ENCODE results near the gene HINT2.

HINT2 gene

GRCh38 chr9:35783418-35783817, 31.4 kb downstream of the HINT2 start:
- TF ChIP-seq, protein P1, sequence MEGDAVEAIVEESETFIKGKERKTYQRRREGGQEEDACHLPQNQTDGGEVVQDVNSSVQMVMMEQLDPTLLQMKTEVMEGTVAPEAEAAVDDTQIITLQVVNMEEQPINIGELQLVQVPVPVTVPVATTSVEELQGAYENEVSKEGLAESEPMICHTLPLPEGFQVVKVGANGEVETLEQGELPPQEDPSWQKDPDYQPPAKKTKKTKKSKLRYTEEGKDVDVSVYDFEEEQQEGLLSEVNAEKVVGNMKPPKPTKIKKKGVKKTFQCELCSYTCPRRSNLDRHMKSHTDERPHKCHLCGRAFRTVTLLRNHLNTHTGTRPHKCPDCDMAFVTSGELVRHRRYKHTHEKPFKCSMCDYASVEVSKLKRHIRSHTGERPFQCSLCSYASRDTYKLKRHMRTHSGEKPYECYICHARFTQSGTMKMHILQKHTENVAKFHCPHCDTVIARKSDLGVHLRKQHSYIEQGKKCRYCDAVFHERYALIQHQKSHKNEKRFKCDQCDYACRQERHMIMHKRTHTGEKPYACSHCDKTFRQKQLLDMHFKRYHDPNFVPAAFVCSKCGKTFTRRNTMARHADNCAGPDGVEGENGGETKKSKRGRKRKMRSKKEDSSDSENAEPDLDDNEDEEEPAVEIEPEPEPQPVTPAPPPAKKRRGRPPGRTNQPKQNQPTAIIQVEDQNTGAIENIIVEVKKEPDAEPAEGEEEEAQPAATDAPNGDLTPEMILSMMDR (IDR thresholded peaks at IDR 0.05; ENCODE audit: extremely low read depth, insufficient read depth, missing control alignments): no peak
- DNase-seq (ENCODE audit: low spot score): no peak
- in situ Hi-C loops (cut with MboI; ENCODE audit: low pct_unique_long_range_greater_than_20kb, low sequenced_read_pairs, unreplicated experiment): no loop called here

DNA sequence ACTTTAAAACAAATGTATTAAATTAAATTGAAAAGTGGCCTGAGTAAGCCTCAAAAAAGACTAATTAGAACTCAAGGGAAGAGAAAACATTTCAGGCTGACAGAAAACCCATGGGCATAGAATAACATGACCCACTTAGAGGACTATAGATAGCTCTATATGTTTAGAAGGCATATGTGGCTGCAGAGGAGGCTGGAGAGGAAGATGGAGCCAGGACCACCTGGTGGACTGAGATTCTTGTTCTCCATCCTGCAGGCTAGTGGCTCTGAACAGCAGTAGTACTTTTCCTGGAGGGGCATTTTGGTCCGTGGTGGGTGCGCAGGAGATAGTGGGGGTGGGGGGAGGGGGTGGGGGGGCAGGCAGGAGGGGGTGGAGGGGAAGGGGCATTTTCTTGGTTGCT, 33.8 kb downstream of the HINT2 start:
- no peak for DNase-seq (ENCODE audit: low spot score)
- in situ Hi-C loops (cut with MboI; ENCODE audit: low pct_unique_long_range_greater_than_20kb, low sequenced_read_pairs, unreplicated experiment): no loop called here
- TF ChIP-seq, protein P1 (IDR thresholded peaks at IDR 0.05; ENCODE audit: extremely low read depth, insufficient read depth, missing control alignments): no peak

- TF ChIP-seq, protein P1 (IDR thresholded peaks at IDR 0.05; ENCODE audit: extremely low read depth, insufficient read depth, missing control alignments): no peak
- no peak for DNase-seq (ENCODE audit: low spot score)
- in situ Hi-C loops (cut with MboI; ENCODE audit: low pct_unique_long_range_greater_than_20kb, low sequenced_read_pairs, unreplicated experiment): no loop called here
These were observed 36.3 kb downstream of the HINT2 start for GRCh38 chr9:35778496-35778895.

- TF ChIP-seq, protein P1 (IDR thresholded peaks at IDR 0.05; ENCODE audit: extremely low read depth, insufficient read depth, missing control alignments): no peak
- in situ Hi-C loops (cut with MboI; ENCODE audit: low pct_unique_long_range_greater_than_20kb, low sequenced_read_pairs, unreplicated experiment): no loop called here
- no peak for DNase-seq (ENCODE audit: low spot score)
These were observed 38.8 kb downstream of the HINT2 start for GRCh38 chr9:35776018-35776417.

DNA sequence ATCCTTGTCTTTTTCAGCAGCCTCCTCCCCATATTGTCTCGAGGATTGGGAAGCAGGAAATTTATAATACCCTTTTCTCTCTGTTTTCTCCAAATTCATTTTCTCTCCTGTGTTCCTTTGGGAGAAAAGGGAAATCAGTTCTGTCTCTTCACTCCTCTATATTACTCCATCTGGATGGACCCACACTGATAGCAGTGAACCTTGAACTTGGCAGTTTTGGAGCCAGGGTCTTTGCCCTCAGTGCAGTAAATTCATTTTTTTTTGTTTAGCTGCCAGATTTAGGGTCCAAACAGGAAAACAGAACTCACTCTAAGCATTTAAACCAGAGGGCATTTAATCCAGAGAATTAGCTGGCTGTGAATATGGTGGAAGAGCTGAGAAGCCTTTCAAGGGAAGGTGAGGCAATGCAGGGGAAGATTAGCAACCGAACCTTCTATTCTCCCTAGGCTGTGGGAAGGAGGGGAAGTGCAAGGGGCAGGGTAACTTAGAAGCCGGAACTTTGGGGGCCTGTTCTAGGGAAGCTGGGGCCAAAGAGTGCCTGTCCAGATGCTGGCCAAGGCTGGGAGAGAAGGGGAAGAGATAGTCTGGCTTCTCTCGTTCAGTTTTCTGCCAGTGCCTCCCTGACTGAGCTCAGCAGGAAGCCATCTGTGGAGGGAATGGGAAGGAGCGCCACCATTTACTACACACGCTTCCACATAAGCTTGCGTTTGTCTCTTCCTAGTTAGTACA, 39.8 kb downstream of the HINT2 start:
- TF ChIP-seq, protein P1 (IDR thresholded peaks at IDR 0.05; ENCODE audit: extremely low read depth, insufficient read depth, missing control alignments): no peak
- in situ Hi-C loops (cut with MboI; ENCODE audit: low pct_unique_long_range_greater_than_20kb, low sequenced_read_pairs, unreplicated experiment): no loop called here
- DNase-seq (ENCODE audit: low spot score): no peak

DNA sequence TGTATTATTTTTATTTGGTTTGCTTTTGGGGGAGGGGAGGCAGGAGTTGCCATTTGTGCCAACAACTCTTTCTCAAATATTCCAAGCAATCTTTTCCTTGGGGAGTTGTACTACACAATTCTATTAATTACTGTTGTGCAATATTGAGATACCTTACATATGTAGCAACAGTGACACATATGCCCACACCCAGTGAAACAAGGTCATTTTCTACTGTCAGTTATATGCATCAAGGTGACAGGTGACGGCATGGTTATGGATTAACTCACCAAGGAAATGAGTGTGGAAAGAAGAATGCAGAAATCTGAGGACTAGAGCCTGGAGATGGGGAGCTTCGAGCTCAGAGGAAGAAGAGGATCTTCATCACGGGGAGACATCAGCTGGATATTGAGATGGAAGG, 42.9 kb downstream of the HINT2 start:
- TF ChIP-seq, protein P1 (IDR thresholded peaks at IDR 0.05; ENCODE audit: extremely low read depth, insufficient read depth, missing control alignments): no peak
- DNase-seq (ENCODE audit: low spot score): no peak
- in situ Hi-C loops (cut with MboI; ENCODE audit: low pct_unique_long_range_greater_than_20kb, low sequenced_read_pairs, unreplicated experiment): no loop called here

All from GM13977 (cell line).